Kidney (tissue), 22 donors: Measurements from ENCODE around the gene SDC4. TPM values are rescaled to one million over a fixed set of nuclear protein-coding genes. Genes with fewer than 3 reads are reported as not detected.

Experiments
- DNase-seq, 5 donors: peaks; one replicate each; pipeline ENCODE4 v3.0.0-alpha.2; 2013 to 2020
- FAIRE-seq: peaks from 2 replicates; lab custom pipeline; 2012; peaks lifted over from hg19 to GRCh38; lab: Jason Lieb, UNC
- H3K27ac ChIP-seq, 2 donors: one replicate each; pipeline ENCODE4 v1.7.0; 2013; ENCODE audit warnings: low read depth in 2 of 2, low read length in 2 of 2, inconsistent platforms in 1 of 2
- H3K27me3 ChIP-seq: one replicate; pipeline ENCODE4 v1.7.1; 2013; ENCODE audit warnings: low read length, inconsistent platforms; ENCODE audit not compliant: control insufficient read depth, insufficient read depth
- H3K36me3 ChIP-seq, 3 donors: one replicate each; pipeline versions ENCODE4 v1.7.0 to v1.7.1; 2013; ENCODE audit warnings: low read length in 3 of 3, control low read depth in 1 of 3, inconsistent platforms in 1 of 3; ENCODE audit not compliant: insufficient read depth in 3 of 3, control insufficient read depth in 2 of 3
- H3K4me1 ChIP-seq, 3 donors: one replicate each; pipeline versions ENCODE4 v1.7.0 to v1.7.1; 2013; ENCODE audit warnings: low read length in 3 of 3, inconsistent platforms in 1 of 3, low read depth in 1 of 3; ENCODE audit not compliant: control insufficient read depth in 2 of 3, insufficient read depth in 2 of 3
- H3K4me3 ChIP-seq, 3 donors: one replicate each; pipeline versions ENCODE4 v1.7.0 to v1.8.1; 2013; ENCODE audit warnings: low read length in 3 of 3, control low read depth in 1 of 3, inconsistent platforms in 1 of 3
- H3K9ac ChIP-seq, 3 donors: one replicate each; pipeline versions ENCODE4 v1.7.0 to v1.7.1; 2013; ENCODE audit warnings: low read length in 3 of 3, control low read depth in 1 of 3, inconsistent platforms in 1 of 3
- H3K9me3 ChIP-seq, 3 donors: one replicate each; pipeline versions ENCODE4 v1.7.0 to v1.7.1; 2013; ENCODE audit warnings: low read length in 3 of 3, control low read depth in 1 of 3, inconsistent platforms in 1 of 3; ENCODE audit not compliant: control insufficient read depth in 2 of 3, insufficient read depth in 1 of 3
- intact Hi-C: fragments of 100-400 bp; cut with DNase I; formaldehyde crosslinking; loops from one replicate; pipeline ENCODE4 v1.11.1; 2022
- long read RNA-seq, 10 donors: library from polyadenylated mRNA in 1 of 10; unstranded in 1 of 10; transcript quantifications; one replicate each; pipeline ENCODE4 v2.0.0 and lab custom pipeline, GENCODE V29; 2021 to 2026
- polyA plus RNA-seq: library from polyadenylated mRNA; stranded (reverse); fragments of 350-450 nt; fragmentation: Illumina TruSeq; extraction: RNeasy Lipid Tissue Mini Kit (QIAGEN cat#74804); gene quantifications from one replicate; pipeline ENCODE4 v1.2.3, GENCODE V29; 2014; ENCODE audit warnings: low read depth, low replicate concordance; ENCODE audit not compliant: insufficient read depth
- total RNA-seq: library from RNA; stranded (reverse); fragmentation: NEBNext Ultra II Directional; extraction: Animal tissue kit (Norgen Biotek cat#: 25700); gene quantifications from one replicate; pipeline ENCODE4 v1.2.1, GENCODE V29; 2021
- TF ChIP-seq, protein P1 (sequence below): IDR thresholded peaks from 3 replicates; pipeline ENCODE4 v1.5.1; 2012; ENCODE audit warnings: mild to moderate bottlenecking, moderate library complexity, borderline replicate concordance; ENCODE audit not compliant: insufficient read depth; ENCODE audit errors: extremely low read depth
- donor health status: control.
- donor health status: control.
- donor health status: control.
- donor health status: control.
- donor health status: control.
- donor health status: DM: yes; HTN: yes; CAD: no.
- donor health status: Normal renal cell carcinoma (clear cell type).

The SDC4 gene, protein sequence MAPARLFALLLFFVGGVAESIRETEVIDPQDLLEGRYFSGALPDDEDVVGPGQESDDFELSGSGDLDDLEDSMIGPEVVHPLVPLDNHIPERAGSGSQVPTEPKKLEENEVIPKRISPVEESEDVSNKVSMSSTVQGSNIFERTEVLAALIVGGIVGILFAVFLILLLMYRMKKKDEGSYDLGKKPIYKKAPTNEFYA
- 397 TPM for total RNA-seq
- polyA plus RNA-seq, result 242 TPM
- long read RNA-seq, donor 1, transcript SDC4-201 (5 exons, 2,613 nt), result major isoform, 19 of 19 reads
- long read RNA-seq, donor 1, partial matches to known transcripts, result 0 of 19 reads
- long read RNA-seq, donor 1, other reads (novel, unspliced or antisense), result 0 of 19 reads
- long read RNA-seq, donor 2, transcript SDC4-201 (5 exons, 2,613 nt), result major isoform, 20 of 20 reads
- long read RNA-seq, donor 2, partial matches to known transcripts, result 0 of 20 reads
- long read RNA-seq, donor 2, other reads (novel, unspliced or antisense), result 0 of 20 reads
- long read RNA-seq, donor 3, transcript SDC4-201 (5 exons, 2,613 nt), result major isoform, 45 of 50 reads
- long read RNA-seq, donor 3, partial matches to known transcripts, result 5 of 50 reads
- long read RNA-seq, donor 3, other reads (novel, unspliced or antisense), result 0 of 50 reads
- long read RNA-seq, donor 4, transcript SDC4-201 (5 exons, 2,613 nt), result major isoform, 15 of 15 reads
- long read RNA-seq, donor 4, partial matches to known transcripts, result 0 of 15 reads
- long read RNA-seq, donor 4, other reads (novel, unspliced or antisense), result 0 of 15 reads
- long read RNA-seq, donor 5, partial matches to known transcripts, result 0 of 3 reads
- long read RNA-seq, donor 5, other reads (novel, unspliced or antisense), result 0 of 3 reads
- long read RNA-seq, donor 6, transcript SDC4-201 (5 exons, 2,613 nt), result major isoform, 11 of 11 reads
- long read RNA-seq, donor 6, partial matches to known transcripts, result 0 of 11 reads
- long read RNA-seq, donor 6, other reads (novel, unspliced or antisense), result 0 of 11 reads
- long read RNA-seq, donor 7, transcript SDC4-201 (5 exons, 2,613 nt), result major isoform, 34 of 228 reads
- long read RNA-seq, donor 7, partial matches to known transcripts, result 5 of 228 reads
- long read RNA-seq, donor 7, other reads (novel, unspliced or antisense), result 189 of 228 reads
- long read RNA-seq, donor 8, transcript SDC4-201 (5 exons, 2,613 nt), result major isoform, 20 of 20 reads
- long read RNA-seq, donor 8, partial matches to known transcripts, result 0 of 20 reads
- long read RNA-seq, donor 8, other reads (novel, unspliced or antisense), result 0 of 20 reads
- long read RNA-seq, donor 9, transcript SDC4-201 (5 exons, 2,613 nt), result major isoform, 15 of 15 reads
- long read RNA-seq, donor 9, partial matches to known transcripts, result 0 of 15 reads
- long read RNA-seq, donor 9, other reads (novel, unspliced or antisense), result 0 of 15 reads
- long read RNA-seq, donor 10, transcript SDC4-201 (5 exons, 2,613 nt), result major isoform, 35 of 350 reads
- long read RNA-seq, donor 10, partial matches to known transcripts, result 315 of 350 reads
- long read RNA-seq, donor 10, other reads (novel, unspliced or antisense), result 0 of 350 reads

DNA sequence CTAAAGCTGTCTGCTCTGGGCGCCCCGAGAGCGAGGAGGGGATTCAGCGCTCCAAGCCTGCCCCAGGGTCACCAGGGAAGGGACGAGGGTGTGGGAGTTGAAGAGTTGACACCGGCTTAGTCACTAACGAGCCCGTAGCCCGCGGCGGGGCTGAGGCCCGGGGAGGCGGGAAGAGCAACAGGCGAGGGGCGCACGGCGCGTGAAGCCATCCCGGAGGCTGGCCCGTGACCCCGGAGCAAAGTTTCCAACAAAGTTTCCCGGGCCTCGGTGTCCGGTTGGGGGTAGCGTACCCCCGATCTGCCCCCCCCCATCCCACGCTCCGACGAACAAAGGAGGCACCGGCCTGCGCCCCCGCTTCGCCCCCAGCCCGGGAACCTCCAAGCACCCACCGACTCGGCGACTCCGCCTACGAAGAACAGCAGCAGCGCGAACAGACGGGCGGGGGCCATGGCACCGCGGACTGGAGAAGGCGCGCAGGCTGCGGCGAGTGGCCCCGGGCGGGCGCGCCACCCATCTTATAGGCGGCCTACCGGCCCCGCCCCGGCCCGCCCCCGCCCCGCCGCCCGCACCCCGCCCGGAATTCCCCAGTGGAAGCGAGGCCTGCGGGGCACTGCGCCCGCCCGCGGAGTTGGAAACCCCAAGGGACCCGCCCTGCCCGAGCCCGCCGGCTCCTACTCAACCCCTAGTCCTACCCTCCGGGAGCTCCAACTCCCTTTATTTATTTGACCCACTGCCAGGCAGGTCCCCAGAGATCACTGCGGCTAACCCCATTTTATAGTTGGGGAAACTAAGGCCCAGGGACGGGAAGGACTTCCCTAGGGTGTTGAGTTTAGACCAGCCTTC, at the start of gene SDC4:
SDC4 (minus strand) TSS at position 489 of the 843 bp plus-strand sequence; CDS start at position 449, 40 bp downstream.
- peak; percentile 54 to 95 (median 70) for DNase-seq
- TF ChIP-seq, protein P1, sequence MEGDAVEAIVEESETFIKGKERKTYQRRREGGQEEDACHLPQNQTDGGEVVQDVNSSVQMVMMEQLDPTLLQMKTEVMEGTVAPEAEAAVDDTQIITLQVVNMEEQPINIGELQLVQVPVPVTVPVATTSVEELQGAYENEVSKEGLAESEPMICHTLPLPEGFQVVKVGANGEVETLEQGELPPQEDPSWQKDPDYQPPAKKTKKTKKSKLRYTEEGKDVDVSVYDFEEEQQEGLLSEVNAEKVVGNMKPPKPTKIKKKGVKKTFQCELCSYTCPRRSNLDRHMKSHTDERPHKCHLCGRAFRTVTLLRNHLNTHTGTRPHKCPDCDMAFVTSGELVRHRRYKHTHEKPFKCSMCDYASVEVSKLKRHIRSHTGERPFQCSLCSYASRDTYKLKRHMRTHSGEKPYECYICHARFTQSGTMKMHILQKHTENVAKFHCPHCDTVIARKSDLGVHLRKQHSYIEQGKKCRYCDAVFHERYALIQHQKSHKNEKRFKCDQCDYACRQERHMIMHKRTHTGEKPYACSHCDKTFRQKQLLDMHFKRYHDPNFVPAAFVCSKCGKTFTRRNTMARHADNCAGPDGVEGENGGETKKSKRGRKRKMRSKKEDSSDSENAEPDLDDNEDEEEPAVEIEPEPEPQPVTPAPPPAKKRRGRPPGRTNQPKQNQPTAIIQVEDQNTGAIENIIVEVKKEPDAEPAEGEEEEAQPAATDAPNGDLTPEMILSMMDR, result no peak
- Histone ChIP-seq H3K4me3 (peak within 1 kb of the TSS; percentile 66 to 85 (median 77)), H3K27ac (peak within 1 kb of the TSS; percentile 96 to 99), H3K4me1 (peaks cover 0 to 19% (median 13%) of the 10 kb centered on the region in 3 donors), H3K27me3 (no peaks in the 10 kb centered on the region), H3K9me3 (no peaks in the 10 kb centered on the region), H3K9ac (peak within 1 kb of the TSS; percentile 41 to 100 (median 92)), H3K36me3 (no peaks in the 10 kb centered on the region)
- intact Hi-C loops, result no loop called here
- no peak for FAIRE-seq

DNA sequence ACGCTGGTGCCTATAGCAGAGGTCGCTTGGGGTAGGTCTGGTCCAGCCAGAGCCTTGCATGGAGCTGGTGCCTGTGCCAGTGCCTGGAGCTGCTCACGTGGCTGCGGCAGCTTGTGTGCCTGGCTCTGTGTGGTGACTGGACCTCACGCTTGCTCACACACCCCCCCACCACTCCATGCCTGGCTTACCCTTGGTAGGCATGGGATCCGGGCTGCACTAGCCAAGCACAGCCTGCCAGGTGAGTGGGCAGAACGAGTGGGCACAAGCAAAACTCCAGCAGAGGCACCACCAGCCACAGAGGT, 46.8 kb upstream of the SDC4 start:
- Histone ChIP-seq H3K27me3 (no peaks in the 10 kb centered on the region), H3K36me3 (no peaks in the 10 kb centered on the region), H3K9me3 (no peaks in the 10 kb centered on the region), H3K4me3 (no peak overlapping the region), H3K27ac (no peak overlapping the region), H3K9ac (no peak overlapping the region), H3K4me1 (no peaks in the 10 kb centered on the region)
- TF ChIP-seq, protein P1, result no peak
- DNase-seq (no peak), FAIRE-seq (no peak)
- intact Hi-C loops, result no loop called here
